ENCODE results near the gene TMEM108.

The TMEM108 gene

DNA sequence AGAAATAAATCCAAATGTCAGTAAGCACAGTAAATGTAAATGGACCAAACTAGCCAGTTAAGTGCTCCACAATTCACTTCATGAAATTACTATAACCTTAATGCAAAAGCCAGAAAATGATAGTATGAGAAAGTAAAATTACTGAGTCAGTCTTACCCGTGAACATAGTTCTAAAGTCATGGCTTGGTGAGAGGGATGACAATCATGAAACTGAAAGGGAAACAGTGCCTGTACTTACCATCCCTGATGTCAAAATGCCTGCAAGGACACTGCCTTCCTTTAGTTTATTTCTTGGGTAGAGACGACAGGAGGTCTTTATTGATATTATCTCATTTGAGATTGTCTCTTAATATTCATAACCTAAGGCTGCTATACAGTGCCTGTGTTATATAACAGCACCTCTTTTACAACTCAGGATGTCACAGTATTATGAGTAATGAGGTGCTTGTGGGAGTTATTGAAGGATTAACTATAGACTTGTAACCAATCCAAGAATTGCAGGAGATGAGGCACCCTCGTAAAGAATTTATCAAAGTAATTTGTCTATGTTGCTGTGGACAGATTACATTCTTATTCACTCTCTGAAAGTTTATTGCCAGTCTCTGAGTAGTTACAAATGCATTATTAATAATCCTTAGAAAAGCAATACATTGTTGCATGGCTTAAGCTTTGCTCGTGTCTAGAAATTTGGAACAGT, 218.7 kb downstream of the TMEM108 start:
- no peak overlapping the region for H3K4me3 ChIP-seq (ENCODE audit: low read length)
- H3K4me2 ChIP-seq (ENCODE audit: low read length): no peak overlapping the region
- 0 out of 2 replicates have a peak, but pooled peaks cover 2% of the 10 kb centered on the region for H3K27me3 ChIP-seq (ENCODE audit: control insufficient read depth, low read length)
- H3F3A ChIP-seq (ENCODE audit: control insufficient read depth, insufficient read depth): no peaks in the 10 kb centered on the region
- no peaks in the 10 kb centered on the region for H3K4me1 ChIP-seq (ENCODE audit: control insufficient read depth, low read length)
- H3K9me2 ChIP-seq (replicated peaks; ENCODE audit: control insufficient read depth, low read length): no peaks in the 10 kb centered on the region
- H3K79me2 ChIP-seq (ENCODE audit: control insufficient read depth, low read length): no peaks in the 10 kb centered on the region
- H3K27ac ChIP-seq (ENCODE audit: low read depth, low read length): no peak overlapping the region
- no peaks in the 10 kb centered on the region for H3K36me3 ChIP-seq (ENCODE audit: control insufficient read depth, low read length)
- H4K20me1 ChIP-seq (ENCODE audit: control insufficient read depth, insufficient read depth, low read depth, low read length): no peaks in the 10 kb centered on the region
- H3K9me3 ChIP-seq (ENCODE audit: control insufficient read depth, insufficient read depth, low read length): no peaks in the 10 kb centered on the region
- TF ChIP-seq EZH2phosphoT487 (IDR thresholded peaks at IDR 0.05; ENCODE audit: borderline replicate concordance, low read length): no peak
- TF ChIP-seq, protein P1, sequence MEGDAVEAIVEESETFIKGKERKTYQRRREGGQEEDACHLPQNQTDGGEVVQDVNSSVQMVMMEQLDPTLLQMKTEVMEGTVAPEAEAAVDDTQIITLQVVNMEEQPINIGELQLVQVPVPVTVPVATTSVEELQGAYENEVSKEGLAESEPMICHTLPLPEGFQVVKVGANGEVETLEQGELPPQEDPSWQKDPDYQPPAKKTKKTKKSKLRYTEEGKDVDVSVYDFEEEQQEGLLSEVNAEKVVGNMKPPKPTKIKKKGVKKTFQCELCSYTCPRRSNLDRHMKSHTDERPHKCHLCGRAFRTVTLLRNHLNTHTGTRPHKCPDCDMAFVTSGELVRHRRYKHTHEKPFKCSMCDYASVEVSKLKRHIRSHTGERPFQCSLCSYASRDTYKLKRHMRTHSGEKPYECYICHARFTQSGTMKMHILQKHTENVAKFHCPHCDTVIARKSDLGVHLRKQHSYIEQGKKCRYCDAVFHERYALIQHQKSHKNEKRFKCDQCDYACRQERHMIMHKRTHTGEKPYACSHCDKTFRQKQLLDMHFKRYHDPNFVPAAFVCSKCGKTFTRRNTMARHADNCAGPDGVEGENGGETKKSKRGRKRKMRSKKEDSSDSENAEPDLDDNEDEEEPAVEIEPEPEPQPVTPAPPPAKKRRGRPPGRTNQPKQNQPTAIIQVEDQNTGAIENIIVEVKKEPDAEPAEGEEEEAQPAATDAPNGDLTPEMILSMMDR (IDR thresholded peaks at IDR 0.05; ENCODE audit: low read depth, low read length, poor library complexity, severe bottlenecking): no peak

DNA sequence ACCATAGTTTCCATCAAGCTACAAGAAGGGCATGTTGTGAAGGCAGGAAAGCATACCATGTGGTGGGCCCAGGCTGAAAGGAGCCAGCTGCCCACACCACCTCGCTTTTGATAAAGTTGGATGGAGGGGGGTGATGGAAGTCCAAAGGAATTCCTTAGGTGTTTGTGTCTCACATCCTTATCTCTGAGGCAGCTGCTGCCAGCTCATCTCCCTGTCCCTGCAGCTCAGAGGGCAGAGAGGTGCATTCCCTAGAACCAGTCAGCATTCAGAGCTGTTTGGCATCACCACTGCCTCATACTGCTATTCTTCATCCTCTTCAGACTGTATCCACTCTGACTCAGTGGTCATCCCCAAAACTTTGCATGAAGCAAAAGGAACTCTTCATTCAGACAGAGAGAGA, 220.2 kb downstream of the TMEM108 start:
- Histone ChIP-seq H3K36me3 (ENCODE audit: control insufficient read depth, low read length) (no peaks in the 10 kb centered on the region), H3K4me2 (ENCODE audit: low read length) (no peak overlapping the region), H3K9me2 (replicated peaks; ENCODE audit: control insufficient read depth, low read length) (no peaks in the 10 kb centered on the region), H3K27me3 (ENCODE audit: control insufficient read depth, low read length) (0 out of 2 replicates have a peak, but pooled peaks cover 6% of the 10 kb centered on the region), H3K4me1 (ENCODE audit: control insufficient read depth, low read length) (no peaks in the 10 kb centered on the region), H3K4me3 (ENCODE audit: low read length) (no peak overlapping the region), H3K27ac (ENCODE audit: low read depth, low read length) (no peak overlapping the region), H4K20me1 (ENCODE audit: control insufficient read depth, insufficient read depth, low read depth, low read length) (no peaks in the 10 kb centered on the region), H3K9me3 (ENCODE audit: control insufficient read depth, insufficient read depth, low read length) (no peaks in the 10 kb centered on the region), H3K79me2 (ENCODE audit: control insufficient read depth, low read length) (no peaks in the 10 kb centered on the region), H3F3A (ENCODE audit: control insufficient read depth, insufficient read depth) (no peaks in the 10 kb centered on the region)
- TF ChIP-seq EZH2phosphoT487 (IDR thresholded peaks at IDR 0.05; ENCODE audit: borderline replicate concordance, low read length): no peak
- TF ChIP-seq, protein P1 (IDR thresholded peaks at IDR 0.05; ENCODE audit: low read depth, low read length, poor library complexity, severe bottlenecking): no peak

DNA sequence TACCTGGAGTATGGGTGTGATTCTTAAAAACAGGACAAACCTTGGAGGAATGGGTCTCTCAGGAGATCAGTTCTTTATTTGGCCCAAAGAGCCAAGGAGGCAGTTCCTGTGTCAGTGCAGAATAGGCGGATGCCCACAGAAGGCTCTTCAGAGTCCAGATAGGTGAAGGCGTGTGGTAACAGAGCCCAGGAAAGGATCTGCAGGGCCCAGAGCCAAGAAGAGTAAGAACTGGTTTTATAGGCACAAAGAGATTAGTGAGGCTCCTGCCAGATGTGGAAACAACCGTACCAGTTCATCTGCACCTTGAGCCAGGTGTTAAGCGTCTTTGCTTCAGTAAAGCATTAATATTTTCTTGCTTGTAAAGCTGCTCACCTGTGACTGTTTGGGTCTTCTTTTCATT, 221.6 kb downstream of the TMEM108 start:
- Histone ChIP-seq H3K27me3 (ENCODE audit: control insufficient read depth, low read length) (0 out of 2 replicates have a peak, but pooled peaks cover 6% of the 10 kb centered on the region), H3F3A (ENCODE audit: control insufficient read depth, insufficient read depth) (no peaks in the 10 kb centered on the region), H3K4me2 (ENCODE audit: low read length) (no peak overlapping the region), H3K9me2 (replicated peaks; ENCODE audit: control insufficient read depth, low read length) (no peaks in the 10 kb centered on the region), H3K4me3 (ENCODE audit: low read length) (no peak overlapping the region), H3K27ac (ENCODE audit: low read depth, low read length) (no peak overlapping the region), H3K4me1 (ENCODE audit: control insufficient read depth, low read length) (peaks cover 5% of the 10 kb centered on the region; the same call in 1 of the 2 replicates), H4K20me1 (ENCODE audit: control insufficient read depth, insufficient read depth, low read depth, low read length) (no peaks in the 10 kb centered on the region), H3K36me3 (ENCODE audit: control insufficient read depth, low read length) (no peaks in the 10 kb centered on the region), H3K9me3 (ENCODE audit: control insufficient read depth, insufficient read depth, low read length) (no peaks in the 10 kb centered on the region), H3K79me2 (ENCODE audit: control insufficient read depth, low read length) (no peaks in the 10 kb centered on the region)
- TF ChIP-seq, protein P1 (IDR thresholded peaks at IDR 0.05; ENCODE audit: low read depth, low read length, poor library complexity, severe bottlenecking): no peak
- TF ChIP-seq EZH2phosphoT487 (IDR thresholded peaks at IDR 0.05; ENCODE audit: borderline replicate concordance, low read length): no peak
